ENCODE measurements around the gene E4F1.

DNA sequence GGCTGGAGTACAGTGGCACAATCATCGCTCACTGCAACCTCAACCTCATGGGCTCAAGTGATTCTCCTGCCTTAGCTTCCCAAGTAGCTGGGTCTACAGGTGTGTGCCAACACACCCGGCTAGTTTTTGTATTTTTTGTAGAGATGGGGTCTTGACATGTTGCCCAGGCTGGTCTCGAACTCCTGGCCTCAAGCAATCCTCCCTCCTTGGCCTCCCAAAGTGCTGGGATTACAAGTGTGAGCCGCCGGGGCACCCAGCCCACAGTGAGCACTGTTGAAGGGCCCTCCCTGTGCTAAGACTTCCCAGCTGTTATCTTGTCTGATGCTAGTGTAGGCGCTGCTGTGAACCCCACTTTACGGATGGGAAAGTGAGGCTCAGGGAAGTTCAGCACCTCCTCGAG is 35.0 kb upstream of the E4F1 start:
- TF ChIP-seq, protein P1, sequence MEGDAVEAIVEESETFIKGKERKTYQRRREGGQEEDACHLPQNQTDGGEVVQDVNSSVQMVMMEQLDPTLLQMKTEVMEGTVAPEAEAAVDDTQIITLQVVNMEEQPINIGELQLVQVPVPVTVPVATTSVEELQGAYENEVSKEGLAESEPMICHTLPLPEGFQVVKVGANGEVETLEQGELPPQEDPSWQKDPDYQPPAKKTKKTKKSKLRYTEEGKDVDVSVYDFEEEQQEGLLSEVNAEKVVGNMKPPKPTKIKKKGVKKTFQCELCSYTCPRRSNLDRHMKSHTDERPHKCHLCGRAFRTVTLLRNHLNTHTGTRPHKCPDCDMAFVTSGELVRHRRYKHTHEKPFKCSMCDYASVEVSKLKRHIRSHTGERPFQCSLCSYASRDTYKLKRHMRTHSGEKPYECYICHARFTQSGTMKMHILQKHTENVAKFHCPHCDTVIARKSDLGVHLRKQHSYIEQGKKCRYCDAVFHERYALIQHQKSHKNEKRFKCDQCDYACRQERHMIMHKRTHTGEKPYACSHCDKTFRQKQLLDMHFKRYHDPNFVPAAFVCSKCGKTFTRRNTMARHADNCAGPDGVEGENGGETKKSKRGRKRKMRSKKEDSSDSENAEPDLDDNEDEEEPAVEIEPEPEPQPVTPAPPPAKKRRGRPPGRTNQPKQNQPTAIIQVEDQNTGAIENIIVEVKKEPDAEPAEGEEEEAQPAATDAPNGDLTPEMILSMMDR (IDR thresholded peaks at IDR 0.05), result no peak
- no peak for TF ChIP-seq ZFX (IDR thresholded peaks at IDR 0.05; ENCODE audit: borderline replicate concordance)

Data from 22Rv1 (cell line).